ENCODE measurements around the gene PVALB. TPM values are rescaled to one million over a fixed set of nuclear protein-coding genes. Genes with fewer than 3 reads are reported as not detected.

PVALB gene
- total and polyA plus RNA-seq, 10 of the 15 experiments (the other 5 are each of a cell fraction or from before 2014, with no cell fraction given), result not detected

DNA sequence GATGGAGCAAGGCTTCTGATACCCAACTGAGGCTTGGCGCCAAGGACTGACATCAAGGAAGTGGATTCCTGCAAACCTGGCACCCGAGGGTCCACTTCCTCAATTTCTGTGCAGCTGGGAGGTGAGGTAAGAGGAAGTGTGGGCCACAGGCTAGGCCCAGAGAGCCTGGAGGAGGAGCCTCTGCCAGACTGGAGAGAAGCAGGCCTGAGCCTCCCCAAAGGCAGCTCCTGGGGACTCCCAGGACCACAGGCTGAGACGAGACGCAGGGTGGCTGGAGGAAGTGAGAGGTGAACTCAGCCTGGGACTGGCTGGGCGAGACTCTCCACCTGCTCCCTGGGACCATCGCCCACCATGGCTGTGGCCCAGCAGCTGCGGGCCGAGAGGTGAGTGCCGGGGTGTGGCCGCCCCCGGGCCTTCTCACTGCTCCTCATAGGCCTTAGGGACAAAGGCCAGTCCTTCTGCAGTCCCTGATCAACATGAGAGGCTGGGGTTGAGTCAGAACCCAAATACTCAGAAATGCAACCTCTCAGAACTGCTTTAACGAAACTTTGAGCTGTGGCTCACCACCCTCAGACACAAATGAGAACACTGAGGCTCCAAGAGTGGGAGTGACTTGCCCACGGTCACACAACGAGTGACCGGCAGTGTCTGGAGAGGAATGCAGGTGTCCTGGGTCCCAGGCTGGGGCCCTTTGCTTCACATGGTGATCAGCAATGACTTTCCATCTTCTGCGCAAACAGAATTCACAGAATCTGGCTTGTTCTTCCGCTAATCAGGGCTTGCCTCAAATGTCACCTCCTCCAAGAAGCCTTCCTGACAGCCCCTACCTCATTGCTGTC lies 44.2 kb upstream of the PVALB start, which contains the start of gene NCF4 (continued):
- peak; percentile 67 for TF ChIP-seq JUNB (IDR thresholded peaks at IDR 0.05)
- TF ChIP-seq, protein P1, sequence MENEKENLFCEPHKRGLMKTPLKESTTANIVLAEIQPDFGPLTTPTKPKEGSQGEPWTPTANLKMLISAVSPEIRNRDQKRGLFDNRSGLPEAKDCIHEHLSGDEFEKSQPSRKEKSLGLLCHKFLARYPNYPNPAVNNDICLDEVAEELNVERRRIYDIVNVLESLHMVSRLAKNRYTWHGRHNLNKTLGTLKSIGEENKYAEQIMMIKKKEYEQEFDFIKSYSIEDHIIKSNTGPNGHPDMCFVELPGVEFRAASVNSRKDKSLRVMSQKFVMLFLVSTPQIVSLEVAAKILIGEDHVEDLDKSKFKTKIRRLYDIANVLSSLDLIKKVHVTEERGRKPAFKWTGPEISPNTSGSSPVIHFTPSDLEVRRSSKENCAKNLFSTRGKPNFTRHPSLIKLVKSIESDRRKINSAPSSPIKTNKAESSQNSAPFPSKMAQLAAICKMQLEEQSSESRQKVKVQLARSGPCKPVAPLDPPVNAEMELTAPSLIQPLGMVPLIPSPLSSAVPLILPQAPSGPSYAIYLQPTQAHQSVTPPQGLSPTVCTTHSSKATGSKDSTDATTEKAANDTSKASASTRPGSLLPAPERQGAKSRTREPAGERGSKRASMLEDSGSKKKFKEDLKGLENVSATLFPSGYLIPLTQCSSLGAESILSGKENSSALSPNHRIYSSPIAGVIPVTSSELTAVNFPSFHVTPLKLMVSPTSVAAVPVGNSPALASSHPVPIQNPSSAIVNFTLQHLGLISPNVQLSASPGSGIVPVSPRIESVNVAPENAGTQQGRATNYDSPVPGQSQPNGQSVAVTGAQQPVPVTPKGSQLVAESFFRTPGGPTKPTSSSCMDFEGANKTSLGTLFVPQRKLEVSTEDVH (IDR thresholded peaks at IDR 0.05; ENCODE audit: low read depth, partially characterized antibody), result peak; percentile 58
- TF ChIP-seq, protein P2, sequence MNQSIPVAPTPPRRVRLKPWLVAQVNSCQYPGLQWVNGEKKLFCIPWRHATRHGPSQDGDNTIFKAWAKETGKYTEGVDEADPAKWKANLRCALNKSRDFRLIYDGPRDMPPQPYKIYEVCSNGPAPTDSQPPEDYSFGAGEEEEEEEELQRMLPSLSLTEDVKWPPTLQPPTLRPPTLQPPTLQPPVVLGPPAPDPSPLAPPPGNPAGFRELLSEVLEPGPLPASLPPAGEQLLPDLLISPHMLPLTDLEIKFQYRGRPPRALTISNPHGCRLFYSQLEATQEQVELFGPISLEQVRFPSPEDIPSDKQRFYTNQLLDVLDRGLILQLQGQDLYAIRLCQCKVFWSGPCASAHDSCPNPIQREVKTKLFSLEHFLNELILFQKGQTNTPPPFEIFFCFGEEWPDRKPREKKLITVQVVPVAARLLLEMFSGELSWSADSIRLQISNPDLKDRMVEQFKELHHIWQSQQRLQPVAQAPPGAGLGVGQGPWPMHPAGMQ (IDR thresholded peaks at IDR 0.05; ENCODE audit: borderline replicate concordance), result no peak
- peak; percentile 30; the same call in 1 of the 2 replicates for TF ChIP-seq ESRRA (IDR thresholded peaks at IDR 0.05; ENCODE audit: low read length)
- TF ChIP-seq TBL1XR1 (IDR thresholded peaks at IDR 0.05; ENCODE audit: low read depth, low read length), result peak; percentile 85; the same call in 1 of the 2 replicates
- peak; percentile 100 for TF ChIP-seq SPI1 (IDR thresholded peaks at IDR 0.05; ENCODE audit: borderline replicate concordance, insufficient read depth, low read depth, low read length)
- peak; percentile 78; the same call in 1 of the 2 replicates for TF ChIP-seq MTA3 (IDR thresholded peaks at IDR 0.05; ENCODE audit: borderline replicate concordance, low read length)
- TF ChIP-seq, protein P3, sequence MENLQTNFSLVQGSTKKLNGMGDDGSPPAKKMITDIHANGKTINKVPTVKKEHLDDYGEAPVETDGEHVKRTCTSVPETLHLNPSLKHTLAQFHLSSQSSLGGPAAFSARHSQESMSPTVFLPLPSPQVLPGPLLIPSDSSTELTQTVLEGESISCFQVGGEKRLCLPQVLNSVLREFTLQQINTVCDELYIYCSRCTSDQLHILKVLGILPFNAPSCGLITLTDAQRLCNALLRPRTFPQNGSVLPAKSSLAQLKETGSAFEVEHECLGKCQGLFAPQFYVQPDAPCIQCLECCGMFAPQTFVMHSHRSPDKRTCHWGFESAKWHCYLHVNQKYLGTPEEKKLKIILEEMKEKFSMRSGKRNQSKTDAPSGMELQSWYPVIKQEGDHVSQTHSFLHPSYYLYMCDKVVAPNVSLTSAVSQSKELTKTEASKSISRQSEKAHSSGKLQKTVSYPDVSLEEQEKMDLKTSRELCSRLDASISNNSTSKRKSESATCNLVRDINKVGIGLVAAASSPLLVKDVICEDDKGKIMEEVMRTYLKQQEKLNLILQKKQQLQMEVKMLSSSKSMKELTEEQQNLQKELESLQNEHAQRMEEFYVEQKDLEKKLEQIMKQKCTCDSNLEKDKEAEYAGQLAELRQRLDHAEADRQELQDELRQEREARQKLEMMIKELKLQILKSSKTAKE (IDR thresholded peaks at IDR 0.05; ENCODE audit: low read depth, poor library complexity, severe bottlenecking), result peak; percentile 94
- peak; percentile 41; the same call in 1 of the 2 replicates for TF ChIP-seq PML (IDR thresholded peaks at IDR 0.05; ENCODE audit: low read length)
- TF ChIP-seq MEF2B (IDR thresholded peaks at IDR 0.05; ENCODE audit: partially characterized antibody, poor library complexity, severe bottlenecking), result peak; percentile 94
- TF ChIP-seq, protein P4, sequence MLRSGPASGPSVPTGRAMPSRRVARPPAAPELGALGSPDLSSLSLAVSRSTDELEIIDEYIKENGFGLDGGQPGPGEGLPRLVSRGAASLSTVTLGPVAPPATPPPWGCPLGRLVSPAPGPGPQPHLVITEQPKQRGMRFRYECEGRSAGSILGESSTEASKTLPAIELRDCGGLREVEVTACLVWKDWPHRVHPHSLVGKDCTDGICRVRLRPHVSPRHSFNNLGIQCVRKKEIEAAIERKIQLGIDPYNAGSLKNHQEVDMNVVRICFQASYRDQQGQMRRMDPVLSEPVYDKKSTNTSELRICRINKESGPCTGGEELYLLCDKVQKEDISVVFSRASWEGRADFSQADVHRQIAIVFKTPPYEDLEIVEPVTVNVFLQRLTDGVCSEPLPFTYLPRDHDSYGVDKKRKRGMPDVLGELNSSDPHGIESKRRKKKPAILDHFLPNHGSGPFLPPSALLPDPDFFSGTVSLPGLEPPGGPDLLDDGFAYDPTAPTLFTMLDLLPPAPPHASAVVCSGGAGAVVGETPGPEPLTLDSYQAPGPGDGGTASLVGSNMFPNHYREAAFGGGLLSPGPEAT (IDR thresholded peaks at IDR 0.05; ENCODE audit: low read depth), result peak; percentile 95
- TF ChIP-seq SRF (IDR thresholded peaks at IDR 0.05; ENCODE audit: low read depth in 2 of 2, low read length in 2 of 2), result peak in 1 of 2 experiments; percentile 74; a peak in 2 of 4 replicates
- TF ChIP-seq, protein P5, sequence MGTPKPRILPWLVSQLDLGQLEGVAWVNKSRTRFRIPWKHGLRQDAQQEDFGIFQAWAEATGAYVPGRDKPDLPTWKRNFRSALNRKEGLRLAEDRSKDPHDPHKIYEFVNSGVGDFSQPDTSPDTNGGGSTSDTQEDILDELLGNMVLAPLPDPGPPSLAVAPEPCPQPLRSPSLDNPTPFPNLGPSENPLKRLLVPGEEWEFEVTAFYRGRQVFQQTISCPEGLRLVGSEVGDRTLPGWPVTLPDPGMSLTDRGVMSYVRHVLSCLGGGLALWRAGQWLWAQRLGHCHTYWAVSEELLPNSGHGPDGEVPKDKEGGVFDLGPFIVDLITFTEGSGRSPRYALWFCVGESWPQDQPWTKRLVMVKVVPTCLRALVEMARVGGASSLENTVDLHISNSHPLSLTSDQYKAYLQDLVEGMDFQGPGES (IDR thresholded peaks at IDR 0.05), result no peak
- peak; percentile 82; the same call in 1 of the 2 replicates for TF ChIP-seq CBFB (IDR thresholded peaks at IDR 0.05; ENCODE audit: low read depth)

Measured in GM12878 (cell line).